GM18861 (cell line): Measurements from ENCODE around the gene CDK11B.
"Not testable (repeated sequence)": the region's sequence is repeated elsewhere in the genome, so short reads cannot be mapped to it uniquely, and the experiment has no call there.

Experiments
- ATAC-seq: cut with Tn5 transposase; IDR thresholded peaks from one replicate; pipeline ENCODE4 v1.9.1; 2021; ENCODE audit not compliant: unreplicated experiment

The CDK11B gene

DNA sequence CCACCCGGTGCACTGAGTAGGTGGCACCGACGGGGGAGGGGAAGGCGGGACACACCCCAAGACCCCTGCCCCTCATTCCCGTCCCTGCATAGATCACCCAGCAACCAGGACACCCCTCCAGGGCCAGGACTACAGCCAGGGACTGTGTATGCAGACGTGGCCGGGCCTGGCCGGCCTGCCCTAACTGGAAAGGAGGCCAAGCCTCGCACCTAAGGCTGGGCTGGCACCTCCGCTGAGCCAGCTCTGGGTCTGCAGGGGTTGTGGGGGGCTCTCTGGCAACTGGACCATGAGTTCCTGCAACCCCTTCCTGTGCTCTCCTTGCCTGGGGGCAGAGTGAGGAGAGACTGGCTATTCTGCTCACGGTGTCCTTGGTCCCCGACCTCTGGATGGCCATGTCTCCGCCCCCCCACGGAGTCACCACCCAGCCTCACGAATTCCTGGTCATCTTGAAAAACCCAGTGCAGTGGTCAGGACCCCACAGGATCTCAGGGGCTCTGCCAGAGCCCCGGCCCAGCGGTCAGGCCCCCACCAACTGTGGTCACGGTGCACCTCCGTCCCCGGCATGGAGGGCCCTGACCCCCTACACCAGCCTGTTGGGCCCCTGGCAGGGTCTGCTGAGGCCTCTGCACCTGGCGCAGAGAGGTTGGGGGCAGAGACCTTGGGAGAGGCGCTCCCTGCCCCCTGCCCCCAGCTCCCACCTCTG, 57.8 kb downstream of the CDK11B start:
- ATAC-seq, result no peak

DNA sequence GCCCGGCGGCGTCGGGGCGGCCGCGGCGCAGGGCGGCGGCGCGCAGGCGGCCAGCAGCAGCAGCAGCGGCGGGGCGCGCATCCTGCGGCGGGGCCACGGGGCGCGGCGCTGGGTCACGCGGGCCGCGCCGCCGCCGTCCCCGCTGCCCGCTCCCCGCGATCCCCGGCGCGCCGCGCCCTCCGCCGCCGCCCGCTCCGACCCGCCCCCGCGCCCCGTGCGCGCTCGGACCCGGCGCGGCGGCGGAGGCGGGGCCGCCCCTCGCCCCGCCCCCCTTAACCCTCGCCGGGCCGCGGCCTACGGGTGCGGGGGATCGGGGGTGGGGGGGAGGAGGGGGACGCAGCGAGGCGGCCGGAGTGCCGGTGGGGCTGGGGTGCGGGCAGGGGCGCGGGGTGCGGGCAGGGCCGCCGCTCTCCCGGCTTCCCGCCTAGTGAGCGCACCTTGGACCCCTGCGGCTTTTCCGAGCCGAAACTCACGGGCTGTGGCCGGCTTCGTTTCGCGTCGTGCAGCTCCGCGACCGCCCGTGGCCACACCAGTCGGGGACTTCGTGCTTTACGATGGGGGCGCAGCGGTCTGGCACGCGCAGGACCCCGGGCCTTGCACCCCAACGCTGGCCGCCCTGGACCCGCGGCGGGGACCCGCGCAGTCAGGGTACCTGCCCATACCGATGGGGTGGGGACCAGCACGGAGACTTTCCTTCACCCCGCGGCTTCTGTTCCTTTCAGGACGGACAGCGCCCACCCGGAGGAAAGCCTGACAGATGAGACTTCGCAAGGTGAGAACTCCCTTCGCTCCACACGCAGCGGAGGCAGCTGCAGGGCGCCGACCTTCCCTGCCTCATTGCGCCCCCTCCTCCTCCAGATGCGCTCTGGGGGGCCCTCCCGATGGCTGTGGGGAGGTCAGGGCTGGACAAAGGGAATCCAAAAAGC, 58.6 kb downstream of the CDK11B start, which contains the start of gene FNDC10:
Gene FNDC10, minus strand, starts transcription at position 201 of the 926 bp plus-strand sequence. Its CDS starts 120 bp downstream, at position 81.
- no peak for ATAC-seq

DNA sequence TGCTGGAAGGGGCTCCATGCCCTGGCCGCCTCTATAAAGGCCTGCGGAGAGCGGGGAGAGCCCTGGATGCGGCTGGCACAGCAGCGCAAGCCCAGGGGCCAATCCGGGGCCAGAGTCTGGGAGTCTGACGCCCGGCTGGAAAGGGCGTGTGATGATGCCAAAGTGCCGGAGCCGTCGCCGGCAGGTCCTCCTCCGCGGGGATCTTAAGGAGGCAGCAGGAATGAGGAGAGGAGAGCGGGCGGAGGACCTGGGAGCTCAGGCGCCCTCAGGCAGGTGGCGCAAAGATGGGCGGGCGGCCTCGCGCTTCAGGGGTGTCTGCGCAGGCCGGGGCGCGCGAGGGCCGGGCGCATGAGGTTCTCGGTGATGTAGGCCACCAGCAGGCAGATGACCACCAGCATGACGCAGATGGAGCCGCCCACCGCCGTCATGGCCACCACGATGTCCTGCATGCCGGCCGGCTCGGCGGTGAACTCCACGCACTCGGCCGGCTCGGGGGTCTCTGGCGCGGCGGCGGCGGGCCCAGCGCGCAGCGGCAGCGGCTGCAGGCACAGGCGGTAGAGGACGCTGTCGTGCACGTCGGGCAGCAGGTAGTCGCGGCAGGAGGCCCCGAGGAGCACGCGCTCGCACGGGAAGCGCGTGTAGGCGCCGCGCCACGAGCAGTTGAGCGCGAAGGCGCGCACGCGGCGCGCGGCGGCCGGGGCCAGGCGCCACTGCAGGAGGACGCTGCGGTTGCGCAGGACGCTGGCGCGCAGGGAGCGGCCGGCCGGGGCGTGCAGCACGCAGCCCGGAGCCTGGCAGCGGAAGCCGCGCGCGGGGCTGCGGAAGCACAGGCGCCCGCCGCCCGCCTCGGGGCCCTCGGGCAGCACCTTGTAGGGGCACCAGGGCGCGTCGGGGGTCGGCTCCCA, 59.5 kb downstream of the CDK11B start:
- no peak for ATAC-seq

DNA sequence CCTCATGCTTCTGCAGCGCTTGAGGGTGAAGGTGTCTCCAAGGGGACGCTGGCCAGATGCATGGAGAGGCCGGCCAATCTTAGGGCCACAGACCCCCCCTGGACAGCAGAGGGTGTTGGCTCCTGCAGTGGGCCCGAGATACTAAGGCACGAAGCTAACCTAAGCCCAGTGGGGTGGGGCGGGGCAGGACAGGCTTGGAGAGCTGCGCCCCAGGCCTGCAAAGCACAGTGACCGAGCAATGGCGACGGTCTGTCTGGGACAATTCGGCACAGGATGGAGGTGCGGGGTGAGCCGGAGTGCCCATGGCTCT, 60.1 kb downstream of the CDK11B start:
- no peak for ATAC-seq

DNA sequence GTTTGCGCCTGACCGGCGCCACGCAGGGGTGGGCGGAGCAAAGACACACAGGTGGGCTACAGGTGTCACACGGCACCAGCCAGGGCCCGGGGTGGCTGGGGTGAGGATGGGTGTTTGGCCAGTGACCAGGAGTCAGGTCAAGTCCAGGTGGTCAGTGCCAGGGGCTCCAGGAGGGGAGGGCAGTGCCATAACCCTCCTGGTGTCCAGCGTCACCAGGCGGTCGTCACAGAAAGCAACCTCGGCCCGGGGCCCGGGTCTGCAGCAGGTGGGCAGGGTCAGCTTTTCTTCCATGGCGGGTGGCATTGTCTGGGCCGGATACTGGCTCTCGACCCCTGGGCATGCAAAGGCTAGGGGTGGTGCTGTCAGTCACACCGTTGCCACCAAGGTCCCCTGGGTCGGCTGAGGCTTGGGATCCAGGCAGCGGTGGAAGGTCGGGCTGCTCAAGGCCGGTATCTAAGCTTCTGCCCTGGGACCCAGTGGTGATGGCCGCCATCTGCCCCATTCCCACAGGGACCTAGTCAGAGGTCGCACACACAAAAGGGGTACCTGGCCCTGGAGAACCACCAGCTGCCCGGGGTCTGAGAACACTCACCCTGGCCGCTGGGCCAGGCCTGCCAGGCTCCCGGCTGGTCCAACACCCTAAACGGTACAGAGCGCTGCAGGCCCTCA, 60.6 kb downstream of the CDK11B start:
- ATAC-seq, result no peak

DNA sequence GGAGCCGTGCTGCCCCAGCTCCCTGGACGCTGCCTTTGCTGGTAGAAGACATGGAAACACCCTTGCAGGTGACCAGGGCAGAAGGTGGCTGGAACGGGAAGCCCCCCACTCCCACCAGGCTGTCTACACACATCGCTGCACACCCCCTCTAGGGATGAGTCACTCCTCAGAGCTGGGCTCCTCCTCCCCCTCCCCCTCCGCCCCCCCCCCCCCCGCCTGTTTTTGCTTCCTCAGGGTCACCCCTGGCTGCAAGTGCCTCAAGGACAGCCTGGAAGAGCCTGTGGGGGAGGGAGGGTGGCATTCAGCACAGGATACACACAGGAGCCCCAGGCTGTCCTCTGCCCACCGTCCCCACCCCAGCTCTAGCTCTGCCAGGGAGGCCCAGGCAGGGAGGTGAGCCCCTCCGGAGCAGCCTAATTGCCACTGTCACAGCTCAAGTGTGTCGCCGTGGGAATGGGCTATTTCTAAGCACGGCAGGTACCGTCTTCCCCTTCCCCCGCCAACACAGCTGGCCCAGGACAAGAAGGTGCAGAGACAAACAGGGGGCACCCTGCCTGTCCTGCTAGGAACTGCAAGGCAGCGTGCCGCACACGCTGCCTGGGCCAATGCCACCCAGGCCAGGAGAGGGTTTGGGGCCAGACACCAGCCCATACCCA, 61.4 kb downstream of the CDK11B start:
- no peak for ATAC-seq

DNA sequence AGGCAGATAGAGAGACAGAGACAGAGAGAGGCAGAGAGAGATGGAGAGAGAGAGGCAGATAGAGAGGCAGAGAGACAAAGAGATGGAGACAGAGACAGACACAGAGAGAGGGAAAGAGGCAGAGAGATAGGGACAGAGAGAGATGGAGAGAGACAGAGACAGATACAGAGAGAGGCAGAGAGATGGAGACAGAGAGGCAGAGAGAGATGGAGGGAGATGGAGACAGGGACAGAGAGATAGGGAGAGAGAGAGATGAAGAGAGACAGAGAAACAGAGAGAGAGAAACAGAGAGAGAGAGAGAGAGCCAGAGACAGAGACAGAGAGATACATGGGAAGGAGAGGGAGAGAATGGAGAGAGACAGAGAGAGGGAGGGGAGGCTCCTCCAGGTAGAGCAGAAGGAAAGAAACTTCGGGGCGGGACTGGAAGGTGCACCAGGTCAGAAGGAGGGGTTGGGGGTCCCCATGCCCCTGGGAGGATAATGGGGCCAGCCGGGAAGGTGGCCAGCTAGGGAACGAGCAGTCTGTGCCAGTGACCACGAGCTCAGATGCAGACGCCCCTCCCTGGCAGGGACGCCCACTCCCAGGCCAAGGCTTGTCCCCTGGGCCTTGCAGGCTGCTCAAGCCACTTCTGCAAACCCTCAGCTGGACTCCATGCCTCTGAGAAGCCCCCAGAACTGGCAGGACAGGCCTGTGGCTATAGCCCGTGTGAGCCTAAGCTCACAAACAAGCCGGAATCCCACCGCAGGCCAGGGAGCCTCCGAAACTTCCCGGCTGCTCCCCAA, 62.1 kb downstream of the CDK11B start:
- no peak for ATAC-seq

DNA sequence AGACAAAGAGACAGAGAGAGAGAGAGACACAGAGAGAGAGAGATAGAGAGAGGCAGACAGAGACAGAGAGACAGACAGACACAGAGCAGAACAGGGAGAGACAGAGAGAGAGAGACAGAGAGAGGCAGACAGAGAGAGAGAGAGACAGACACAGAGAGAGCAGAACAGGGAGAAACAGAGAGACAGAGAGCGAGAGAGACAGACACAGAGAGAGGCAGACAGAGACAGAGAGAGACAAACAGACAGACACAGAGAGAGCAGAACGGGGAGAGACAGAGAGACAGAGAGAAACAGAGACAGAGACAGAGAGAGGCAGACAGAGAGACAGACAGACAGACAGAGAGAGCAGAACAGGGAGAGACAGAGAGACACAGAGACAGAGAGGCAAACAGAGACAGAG, 63.5 kb downstream of the CDK11B start:
- ATAC-seq, result not testable (repeated sequence)

DNA sequence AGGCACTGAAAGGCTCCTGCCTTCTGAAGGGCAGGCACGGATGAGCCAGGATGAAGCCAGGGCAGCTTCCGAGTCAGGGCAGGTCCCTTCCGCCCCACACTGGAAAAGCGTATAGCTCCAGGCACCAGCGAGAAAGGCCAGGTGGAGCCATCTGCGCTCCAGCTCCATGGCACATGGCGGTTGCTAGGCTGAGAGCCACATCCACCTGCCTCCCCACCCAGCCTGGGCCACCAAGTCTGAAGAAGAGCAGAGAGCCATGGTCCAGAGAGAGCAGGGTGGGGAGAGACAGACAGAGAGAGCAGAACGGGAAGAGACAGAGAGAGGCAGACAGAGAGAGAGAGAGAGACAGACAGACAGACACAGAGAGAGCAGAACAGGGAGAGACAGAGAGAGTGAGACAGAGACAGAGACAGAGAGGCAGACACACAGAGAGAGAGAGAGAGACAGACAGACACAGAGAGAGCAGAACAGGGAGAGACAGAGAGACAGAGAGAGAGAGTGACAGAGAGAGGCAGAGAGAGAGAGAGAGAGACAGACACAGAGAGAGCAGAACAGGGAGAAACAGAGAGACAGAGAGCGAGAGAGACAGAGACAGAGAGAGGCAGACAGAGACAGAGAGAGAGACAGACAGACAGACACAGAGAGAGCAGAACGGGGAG, 64.1 kb downstream of the CDK11B start:
- ATAC-seq, result no peak

DNA sequence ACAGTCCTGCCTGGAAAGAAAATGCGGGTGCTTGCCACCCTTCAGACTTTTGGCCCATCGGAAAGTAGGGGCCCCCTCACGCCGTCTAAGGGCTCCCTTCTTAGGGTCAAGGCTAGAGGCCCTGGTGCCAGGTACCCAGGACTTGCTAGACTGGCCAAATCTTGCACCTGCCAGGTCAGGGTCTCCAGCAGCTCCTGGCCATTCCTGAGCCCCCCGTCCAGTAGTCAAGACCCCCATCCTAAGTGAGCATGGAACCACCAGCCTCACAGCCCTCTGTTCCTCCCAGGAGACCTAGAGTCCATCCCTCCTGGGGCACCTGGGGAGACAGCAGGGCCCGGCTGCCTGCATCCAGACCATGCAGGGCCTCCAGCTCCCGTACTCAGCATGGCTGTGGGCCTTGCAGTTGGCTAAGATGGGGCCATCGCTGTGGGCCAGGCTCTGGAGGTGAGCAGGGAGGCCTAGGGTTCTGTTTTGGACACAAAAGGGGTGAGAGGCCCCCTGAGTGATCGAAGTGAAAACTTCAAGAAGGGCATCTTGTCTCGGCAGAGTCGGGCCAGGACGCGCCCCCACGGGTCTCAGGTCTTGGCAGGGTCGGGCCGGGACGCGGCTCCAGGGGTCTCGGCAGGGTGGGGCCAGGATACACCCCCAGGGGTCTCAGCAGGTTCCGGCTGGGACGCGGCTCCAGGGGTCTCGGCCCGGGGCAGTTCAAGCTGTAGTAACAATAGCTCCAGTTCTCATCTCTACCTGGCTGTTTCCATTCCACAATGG, 64.8 kb downstream of the CDK11B start:
- no peak for ATAC-seq

DNA sequence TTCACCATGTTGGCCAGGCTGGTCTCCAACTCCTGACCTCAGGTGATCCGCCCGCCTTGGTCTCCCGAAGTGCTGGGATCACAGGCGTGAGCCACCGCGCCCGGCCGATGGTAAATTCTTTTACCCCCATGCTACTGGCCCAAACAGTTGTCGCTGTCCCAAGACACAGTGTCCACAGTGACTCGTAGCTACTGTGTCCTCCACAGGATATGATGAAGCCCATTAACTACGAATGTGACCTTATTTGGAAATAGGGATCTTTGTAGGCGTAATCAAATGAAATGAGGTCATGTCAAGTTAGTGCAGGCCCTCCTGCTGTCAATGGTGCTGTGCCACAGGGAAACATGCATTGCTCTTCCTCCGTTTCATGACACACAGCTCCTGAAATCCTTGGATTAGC, 67.4 kb downstream of the CDK11B start:
- ATAC-seq, result no peak
